GM21515 (cell line): ENCODE data around the gene HES5.

ENCODE experiments used
- ATAC-seq: cut with Tn5 transposase; IDR thresholded peaks from one replicate; pipeline ENCODE4 v1.9.1; 2021; ENCODE audit not compliant: unreplicated experiment

Gene HES5

GRCh38 chr1:2516946-2517345 lies 13.1 kb downstream of the HES5 start:
- ATAC-seq = no peak

- ATAC-seq = no peak
These were observed 13.9 kb downstream of the HES5 start for GRCh38 chr1:2516124-2516523.

GRCh38 chr1:2515763-2516080 lies 14.3 kb downstream of the HES5 start:
- no peak for ATAC-seq

DNA sequence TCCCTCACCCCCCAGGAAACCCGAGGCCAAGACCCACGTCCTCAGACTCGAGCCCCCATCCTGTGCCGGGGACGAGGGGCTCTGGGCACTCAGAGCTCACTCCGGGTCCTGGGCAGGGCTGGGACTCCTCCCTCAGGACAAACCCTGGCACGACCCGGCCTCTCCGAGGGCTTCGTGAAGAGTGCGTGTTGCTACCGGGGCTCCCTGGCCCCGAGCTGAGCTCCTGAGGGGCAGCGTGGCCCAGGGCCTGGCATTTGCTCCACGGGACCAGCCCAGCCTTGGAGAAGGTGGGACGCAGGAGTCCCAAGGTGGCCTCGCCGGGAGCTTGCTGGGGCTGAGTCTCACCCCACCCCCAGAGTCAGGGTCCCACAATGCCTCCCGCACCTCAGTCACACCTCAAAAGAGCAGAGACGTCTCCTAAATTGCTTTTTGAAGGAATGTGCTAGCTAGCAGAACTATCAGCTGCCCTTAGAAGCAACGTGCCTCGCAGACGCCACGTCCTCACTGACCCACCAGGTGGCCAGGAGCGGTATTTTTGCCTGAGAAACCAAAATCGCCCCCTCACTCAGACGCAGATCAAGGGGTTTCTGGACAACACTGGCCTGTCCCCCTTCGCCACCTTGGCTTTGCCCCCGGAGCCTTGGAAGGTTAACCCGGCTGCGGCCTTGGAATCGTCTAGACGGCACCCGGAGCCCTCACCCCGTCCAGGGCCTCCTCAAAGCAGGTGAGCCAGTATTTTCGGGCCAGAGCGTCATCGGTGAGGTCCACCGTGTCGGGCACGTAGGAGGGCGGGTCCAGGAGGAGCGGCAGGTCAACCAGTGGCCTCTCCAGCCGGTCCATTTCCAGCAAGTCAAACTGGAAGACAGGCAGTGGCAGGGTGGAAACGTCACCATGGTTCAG lies 14.9 kb downstream of the HES5 start:
- ATAC-seq = no peak

DNA sequence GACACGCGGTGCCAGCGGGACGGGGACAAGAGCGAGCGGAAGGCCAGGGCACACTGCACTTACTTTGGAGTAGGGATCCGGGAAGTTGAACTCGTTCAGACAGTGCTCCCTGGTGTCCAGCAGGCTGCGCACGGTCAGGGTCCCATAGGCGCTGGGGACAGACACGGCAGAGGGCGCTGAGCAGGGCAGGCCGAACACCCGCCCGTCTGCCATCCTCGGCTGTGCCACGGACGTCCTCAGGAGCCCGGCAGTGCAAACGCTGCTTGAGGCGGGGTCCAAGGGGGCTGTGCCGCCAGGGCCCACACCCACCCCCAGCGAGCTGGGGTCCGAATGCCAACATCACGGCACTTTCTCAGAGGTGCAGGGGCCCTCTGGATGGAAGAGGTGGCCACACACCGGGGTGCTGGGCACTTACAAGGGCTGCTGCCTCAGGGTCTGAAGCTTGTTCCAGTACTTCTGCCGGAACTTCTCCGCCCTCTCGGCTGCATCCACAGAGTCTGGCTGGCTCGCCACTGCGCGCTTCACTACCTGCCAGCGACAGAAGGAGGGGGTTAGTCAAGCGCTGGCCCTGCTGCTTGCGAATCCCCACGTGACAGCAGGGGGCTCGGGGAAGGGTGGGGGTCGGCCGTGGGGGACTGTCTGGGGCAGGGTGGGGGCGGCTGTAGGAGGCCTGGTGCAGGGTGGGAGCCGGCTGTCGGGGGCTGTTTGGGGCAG lies 16.0 kb downstream of the HES5 start:
- no peak for ATAC-seq

DNA sequence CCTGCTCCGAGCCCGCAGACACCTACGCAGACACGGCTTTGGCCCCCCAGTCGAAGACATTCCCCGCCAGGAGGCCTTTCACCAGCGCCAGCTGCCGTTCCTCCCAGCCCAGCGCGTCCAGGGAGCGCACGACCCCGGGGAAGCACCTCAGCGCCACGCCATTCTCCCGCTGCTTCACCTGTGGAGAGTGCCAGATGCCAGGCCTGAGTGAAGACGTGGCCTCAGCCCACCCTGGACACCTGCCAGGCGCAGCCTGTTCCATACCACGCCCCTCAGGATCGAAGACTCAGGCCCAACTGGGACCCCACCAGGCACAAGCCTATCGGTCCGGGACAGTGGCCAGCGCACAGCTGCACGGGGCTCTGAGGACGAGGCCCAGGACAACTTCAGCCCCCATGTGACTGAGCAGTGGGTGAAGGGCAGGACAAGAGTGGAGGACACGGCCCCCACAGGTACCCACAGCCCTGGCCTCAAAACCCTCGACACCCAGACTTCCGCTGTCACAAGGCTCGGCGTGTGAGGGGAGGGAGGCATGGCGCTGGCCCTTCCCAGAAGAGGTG lies 17.1 kb downstream of the HES5 start:
- ATAC-seq = no peak

DNA sequence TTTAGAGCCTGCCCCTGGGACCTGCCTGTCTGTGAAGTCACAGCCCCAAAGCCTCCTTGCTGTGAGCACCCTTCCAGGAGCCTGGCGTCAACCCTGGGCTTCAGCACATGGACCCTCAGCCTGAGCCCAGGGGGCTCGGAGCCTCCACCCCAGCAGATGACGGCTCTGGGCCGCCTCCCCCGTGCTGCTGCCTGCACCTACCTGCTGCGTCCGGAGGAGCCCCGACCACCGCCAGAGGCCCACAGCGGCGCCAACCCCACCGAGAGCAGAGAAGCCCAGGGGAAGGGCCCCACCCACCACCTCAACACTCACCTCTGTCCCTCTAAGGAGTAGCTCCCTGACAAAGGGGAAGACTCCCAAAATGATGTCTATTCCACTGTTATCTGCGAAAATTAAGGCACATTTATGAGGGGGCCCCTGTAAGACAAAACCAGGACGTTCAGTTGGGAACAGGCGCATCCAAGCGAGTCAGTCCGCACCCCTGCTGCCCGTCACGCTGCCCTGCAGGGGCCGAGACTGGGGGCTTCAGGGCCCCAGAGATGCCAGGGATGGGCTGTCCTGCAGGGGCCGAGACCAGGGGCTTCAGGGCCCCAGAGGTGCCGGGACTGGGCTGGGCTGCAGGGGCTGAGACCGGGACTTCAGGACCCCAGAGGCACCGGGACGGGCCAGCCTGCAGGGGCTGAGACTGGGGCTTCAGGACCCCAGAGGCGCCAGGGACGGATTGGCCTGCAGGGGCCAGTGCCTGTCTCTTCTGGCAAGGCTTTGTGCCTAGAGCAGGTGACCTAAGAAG lies 19.5 kb downstream of the HES5 start:
- ATAC-seq = no peak

DNA sequence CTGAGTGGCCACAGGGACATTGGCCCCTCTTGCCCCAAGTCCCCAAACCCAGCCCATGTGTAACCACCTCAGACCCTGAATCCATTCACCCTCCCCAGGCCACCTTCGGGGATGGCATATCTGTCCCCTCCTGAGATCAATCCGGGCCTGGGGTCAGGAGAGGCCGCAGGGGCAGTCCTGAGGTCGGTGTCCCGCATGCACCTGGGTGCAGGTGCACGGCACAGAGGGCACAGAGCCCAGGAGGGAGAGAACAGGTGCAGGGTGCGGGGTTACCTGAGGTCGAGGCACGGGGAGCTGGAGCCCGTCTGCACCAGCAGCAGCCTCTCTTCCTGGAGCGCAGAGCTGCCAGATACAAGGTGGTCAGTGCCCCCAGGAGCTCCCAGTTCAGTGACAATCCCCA lies 20.5 kb downstream of the HES5 start:
- no peak for ATAC-seq

DNA sequence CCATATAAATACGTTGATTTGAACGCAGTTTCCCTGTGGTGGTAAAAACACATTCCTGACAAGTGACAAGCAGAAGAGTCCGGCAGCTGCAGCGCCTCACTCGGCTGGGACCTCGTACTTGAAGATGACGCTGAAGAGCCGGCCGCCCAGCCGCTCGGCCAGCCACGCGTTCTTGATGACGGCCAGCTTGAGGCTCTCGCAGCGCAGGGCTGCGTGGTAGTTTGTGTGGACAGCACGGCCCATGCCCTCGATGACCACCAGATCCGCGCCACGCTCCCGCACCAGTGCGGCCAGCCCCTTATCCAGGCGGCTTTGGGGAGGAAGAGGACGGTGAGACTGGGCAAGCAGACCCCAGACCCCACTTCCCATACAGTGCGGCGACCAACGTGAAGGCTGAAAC lies 21.3 kb downstream of the HES5 start:
- no peak for ATAC-seq

DNA sequence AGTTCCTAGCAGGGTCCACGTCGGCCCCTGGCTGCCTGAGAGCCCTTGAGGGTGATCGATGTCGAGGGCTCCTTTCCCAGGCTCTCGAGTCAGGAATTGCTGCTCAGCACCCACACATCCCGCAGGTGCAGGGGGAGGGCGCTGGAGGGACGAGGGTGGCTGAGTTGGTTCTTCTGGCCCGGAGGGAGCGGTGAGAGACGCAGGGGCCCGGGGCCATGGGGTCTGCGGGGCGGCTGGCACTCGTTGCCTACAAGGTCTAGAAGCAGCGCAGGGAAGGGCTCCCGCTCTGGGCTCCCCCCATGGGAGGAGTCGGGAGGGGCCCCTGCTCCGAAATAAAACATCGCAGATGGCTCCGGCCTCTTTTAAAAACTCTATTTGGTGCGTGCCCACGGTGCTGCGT lies 21.9 kb downstream of the HES5 start:
- ATAC-seq = no peak

DNA sequence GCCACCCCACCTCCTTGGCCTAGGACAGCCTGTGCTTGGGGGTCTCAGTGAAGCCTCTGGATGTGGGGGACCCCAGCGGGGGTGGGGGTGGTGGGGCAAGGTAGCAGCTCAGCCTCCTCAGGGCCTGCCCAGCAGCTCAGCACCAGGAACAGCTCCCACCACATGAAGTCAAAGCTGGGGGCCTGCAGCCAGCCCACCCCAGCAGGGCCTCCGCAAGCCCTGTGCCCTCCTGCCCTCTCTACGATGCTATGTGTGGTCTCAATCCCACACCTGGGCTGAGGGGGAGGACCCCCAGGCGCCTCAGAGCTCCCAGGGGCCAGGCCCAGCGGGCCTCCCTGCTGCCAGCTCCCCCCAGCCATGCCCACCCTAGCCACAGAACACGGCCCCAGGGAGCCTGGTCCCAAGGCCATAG lies 22.3 kb downstream of the HES5 start:
- no peak for ATAC-seq

DNA sequence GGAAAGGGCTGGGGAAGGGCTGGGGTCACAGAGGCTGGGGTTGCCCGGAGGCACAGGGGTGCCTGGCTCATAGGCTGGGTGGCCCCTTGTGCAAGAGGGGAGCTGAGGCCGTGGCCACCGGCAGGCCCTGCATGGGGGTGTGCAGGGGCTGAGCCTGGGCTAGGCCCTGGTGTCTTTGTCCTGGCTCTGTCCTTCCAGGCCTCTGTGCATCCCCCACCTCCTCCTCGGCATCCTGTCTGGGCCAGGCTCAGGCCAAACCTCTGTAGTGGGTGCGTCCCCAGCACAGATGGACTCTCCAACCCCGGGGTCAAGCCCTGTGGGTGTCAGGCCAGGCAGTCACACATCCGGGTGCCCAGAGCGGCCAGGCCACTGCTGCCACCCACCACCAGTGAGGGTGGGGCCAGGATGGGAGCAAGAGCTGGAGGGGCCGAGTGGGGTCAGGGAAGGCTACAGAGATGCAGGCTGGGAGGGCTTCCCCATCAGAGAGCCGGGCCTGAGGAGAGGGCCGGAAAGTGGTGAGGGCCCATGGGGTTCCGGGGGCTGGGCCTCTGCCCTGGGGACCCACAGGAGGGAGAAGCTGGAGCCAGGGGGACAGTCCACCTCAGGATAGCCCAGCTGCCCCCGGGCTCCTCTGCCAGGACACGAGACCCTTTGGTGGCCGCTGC lies 23.0 kb downstream of the HES5 start:
- no peak for ATAC-seq

DNA sequence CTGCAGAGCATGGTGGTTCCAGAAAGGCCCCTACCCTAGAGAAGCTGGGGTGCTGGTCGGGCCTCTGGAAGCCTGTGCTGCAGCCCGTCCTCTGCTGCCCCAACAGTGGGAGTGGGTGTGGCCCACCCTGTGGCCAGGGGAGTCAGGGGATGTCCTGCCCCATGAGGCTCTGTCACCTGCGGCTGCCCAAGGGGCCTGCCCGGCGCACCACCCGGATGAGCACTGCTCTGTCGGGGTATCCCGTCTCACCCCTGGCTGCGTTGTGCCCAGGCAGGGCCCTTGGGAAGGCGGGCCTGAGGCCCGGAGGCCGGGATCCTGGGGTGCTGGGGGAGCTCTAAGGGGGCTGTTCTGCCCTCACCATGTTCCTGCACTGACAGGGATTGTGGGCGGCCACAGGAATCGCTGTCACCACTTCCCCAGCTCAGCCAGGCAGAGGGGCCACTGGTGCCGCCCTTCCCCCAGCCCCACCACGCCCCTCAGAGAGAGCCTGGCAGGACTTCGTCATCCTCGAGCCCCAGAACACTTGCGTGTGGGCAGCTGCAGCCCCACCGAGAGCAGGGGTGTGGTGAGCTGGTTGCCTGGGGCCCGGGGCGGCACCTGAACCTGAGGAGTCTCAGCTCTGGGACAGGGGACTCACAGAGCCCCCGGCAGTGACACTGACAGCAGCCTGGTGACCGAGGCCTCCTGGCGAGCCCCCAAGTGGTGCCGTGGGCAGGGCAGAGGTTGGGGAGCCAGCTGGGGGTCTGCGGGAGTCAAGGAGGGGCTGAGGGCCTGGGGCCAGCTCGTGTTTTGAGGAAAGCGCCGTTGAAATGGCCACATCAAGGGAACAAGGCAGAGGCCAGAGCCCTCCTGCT lies 23.8 kb downstream of the HES5 start:
- no peak for ATAC-seq

DNA sequence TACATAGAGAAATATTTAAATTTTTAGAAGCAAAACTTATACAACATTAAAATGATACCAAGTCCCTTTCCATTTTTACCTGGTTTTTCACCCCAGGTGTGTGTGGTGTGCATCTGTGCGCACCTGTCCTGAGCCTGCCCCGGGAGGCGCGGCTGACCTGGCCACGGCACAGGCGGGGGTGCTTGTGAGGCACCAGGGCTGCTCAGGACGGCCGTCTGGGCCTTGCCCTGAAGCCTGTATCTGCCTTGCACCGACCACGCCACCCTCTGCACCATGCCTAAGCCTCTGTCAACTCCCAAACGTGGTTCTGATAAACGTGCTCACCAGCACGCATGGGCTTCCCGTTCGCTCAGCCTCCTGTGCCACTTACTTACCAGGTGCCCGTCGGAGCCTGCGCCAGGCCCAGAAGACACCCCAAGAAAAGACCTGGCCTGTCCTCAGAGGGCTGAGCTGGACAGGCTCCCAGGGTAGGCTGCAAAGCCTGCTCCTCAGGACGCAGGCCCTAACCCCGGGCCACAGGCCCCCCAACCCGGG lies 24.5 kb downstream of the HES5 start:
- no peak for ATAC-seq

- no peak for ATAC-seq
These were observed 25.2 kb downstream of the HES5 start for GRCh38 chr1:2504949-2505272.

DNA sequence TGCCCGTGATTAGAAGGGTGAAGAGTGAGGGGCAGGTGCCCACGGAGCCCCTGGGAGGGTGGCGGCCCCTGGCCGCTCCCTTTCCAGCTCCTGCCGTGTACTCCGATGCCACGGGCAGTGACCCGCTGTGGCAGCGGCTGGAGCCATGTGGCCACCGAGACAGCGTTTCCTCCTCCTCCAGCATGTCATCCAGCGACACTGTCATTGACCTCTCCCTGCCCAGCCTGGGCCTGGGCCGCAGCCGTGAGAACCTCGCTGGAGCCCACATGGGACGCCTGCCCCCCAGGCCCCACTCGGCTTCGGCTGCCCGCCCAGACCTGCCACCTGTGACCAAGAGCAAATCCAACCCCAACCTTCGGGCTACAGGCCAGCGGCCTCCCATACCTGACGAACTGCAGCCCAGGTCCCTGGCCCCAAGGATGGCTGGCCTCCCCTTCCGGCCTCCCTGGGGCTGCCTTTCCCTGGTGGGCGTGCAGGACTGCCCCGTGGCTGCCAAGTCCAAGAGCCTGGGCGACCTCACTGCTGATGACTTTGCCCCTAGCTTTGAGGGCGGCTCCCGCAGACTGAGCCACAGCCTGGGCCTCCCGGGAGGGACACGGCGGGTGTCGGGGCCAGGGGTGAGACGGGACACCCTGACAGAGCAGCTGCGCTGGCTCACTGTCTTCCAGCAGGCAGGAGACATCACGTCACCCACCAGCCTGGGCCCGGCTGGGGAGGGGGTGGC lies 25.7 kb downstream of the HES5 start:
- no peak for ATAC-seq

- no peak for ATAC-seq
These were observed 26.4 kb downstream of the HES5 start for GRCh38 chr1:2503554-2504224.

- no peak for ATAC-seq
These were observed 27.2 kb downstream of the HES5 start for GRCh38 chr1:2502661-2503553.
